ENCODE results near the gene PDPK1.
"Not testable (repeated sequence)": the region's sequence is repeated elsewhere in the genome, so short reads cannot be mapped to it uniquely, and the experiment has no call there.

The PDPK1 gene

GRCh38 chr16:2620870-2621269 is 83.0 kb downstream of the PDPK1 start:
- DNase-seq: not testable (repeated sequence)

GRCh38 chr16:2621395-2621794 is 83.6 kb downstream of the PDPK1 start:
- not testable (repeated sequence) for DNase-seq

- DNase-seq: not testable (repeated sequence)
Observed at GRCh38 chr16:2627075-2627474, 89.3 kb downstream of the PDPK1 start.

GRCh38 chr16:2631203-2631602 is 93.4 kb downstream of the PDPK1 start:
- DNase-seq: not testable (repeated sequence)

DNA sequence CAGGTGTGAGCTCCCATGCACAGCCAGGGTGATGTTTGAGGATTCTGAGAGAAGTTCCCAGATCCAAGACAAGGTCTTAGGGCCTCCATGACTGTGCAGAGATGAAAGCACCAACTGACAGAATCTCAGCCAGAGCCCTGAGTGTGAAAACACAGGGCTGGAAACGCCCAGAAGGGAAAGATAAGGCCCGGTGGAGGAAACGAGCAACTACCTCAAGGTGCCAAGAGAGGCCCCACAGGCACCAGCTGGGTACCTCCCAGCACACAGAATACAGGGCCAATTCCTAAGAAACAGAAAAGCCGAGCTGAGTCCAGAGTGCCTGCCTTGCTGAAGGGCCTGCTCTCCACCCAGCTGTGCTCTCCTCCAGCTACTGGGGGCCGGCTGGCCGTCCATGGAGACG is 94.5 kb downstream of the PDPK1 start:
- not testable (repeated sequence) for DNase-seq

GRCh38 chr16:2639071-2639721 is 101.4 kb downstream of the PDPK1 start:
- DNase-seq: not testable (repeated sequence)

GRCh38 chr16:2639722-2640072 is 101.9 kb downstream of the PDPK1 start:
- not testable (repeated sequence) for DNase-seq

- not testable (repeated sequence) for DNase-seq
Observed at GRCh38 chr16:2642561-2642960, 104.7 kb downstream of the PDPK1 start.

DNA sequence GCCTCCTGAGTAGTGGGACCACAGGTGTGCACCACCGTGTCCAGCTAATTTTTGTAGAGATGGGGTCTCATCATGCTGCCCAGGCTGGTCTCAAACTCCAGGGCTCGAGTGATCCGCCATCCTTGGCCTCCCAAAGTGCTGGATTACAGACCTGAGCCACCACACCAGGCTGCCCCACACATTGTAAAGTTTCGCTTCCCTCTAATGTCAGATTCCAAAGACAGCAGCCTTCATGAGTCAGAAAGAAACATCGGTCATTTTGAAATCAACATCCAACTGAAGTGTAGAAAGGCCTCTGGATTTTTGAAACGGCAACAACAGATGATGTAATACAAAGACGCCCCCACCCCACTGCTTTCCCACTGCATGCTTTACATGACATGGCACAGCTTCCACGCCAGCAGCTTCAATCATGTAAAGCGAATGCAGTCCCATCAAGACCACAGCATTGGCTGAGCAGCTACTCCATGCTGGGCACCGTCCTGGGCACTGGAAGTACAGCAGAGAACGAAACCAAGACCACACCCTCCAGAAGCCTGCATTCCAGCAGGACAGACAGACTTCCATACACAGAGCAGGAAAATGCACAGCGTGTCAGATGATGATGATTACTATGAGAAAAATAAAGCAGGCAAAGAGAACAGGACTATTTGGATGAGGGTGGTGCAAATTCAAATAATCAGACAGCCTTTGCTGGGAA is 107.1 kb downstream of the PDPK1 start:
- not testable (repeated sequence) for DNase-seq

DNA sequence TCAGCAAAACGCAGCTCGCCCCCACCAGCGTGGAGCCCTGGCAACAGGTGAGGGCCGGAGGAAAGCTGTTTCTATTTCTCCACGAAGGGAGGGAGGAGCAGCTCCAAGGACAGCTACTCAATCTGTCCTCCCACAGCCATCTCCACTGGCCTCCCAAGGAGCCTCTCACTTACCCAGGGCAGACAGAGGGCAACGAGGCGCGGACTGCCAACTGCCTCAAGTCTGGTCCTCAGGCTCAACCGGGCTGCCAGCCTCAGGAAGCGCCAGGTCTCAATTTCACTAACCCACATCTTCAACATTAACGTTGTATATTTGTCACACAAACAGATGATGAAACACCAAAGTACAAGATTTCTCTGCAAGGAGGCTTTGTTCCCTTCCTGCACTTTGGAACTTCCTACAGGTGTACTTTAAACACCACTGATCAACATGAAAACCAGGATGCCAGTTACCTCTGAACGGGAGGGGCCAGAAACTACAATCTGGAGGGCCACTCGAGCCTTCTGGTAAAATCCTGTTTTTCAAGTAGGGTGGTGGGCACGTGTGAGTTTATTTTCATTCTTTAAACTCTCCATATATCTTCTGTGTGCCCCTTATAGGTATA is 113.5 kb downstream of the PDPK1 start:
- not testable (repeated sequence) for DNase-seq
